22Rv1 (cell line): ENCODE measurements around the gene MED26.

Experiments
- CTCF ChIP-seq: fragments of 450-650 bp; IDR thresholded peaks from 2 replicates; pipeline ENCODE4 v1.5.1; 2017; ENCODE audit warnings: mild to moderate bottlenecking
- ZFX ChIP-seq: fragments of 450-650 bp; IDR thresholded peaks from 2 replicates; pipeline ENCODE4 v1.6.1; 2017; ENCODE audit warnings: antibody characterized with exemption, borderline replicate concordance

- TF ChIP-seq CTCF (no peak), ZFX (no peak)
Observed at GRCh38 chr19:16599655-16600346, 28.2 kb downstream of the MED26 start.
